ENCODE measurements around the gene IL17C.

IL17C gene

GRCh38 chr16:88653596-88654362 is 15.4 kb downstream of the IL17C start:
- no peak for FAIRE-seq
- no peak for TF ChIP-seq TAF1 (IDR thresholded peaks at IDR 0.05; ENCODE audit: low read depth, low read length)
- no peak for DNase-seq (ENCODE audit: insufficient read length, low spot score)

GRCh38 chr16:88654363-88655052 is 16.1 kb downstream of the IL17C start:
- DNase-seq (ENCODE audit: insufficient read length, low spot score) (no peak), FAIRE-seq (no peak)
- TF ChIP-seq PAX5 (IDR thresholded peaks at IDR 0.05; ENCODE audit: insufficient read depth, low read length, severe bottlenecking) = no peak
- TF ChIP-seq POLR2AphosphoS5 (IDR thresholded peaks at IDR 0.05; ENCODE audit: low read depth, low read length) = no peak
- no peak for TF ChIP-seq TAF1 (IDR thresholded peaks at IDR 0.05; ENCODE audit: low read depth, low read length)
- TF ChIP-seq SPI1 (IDR thresholded peaks at IDR 0.05; ENCODE audit: low read depth, low read length) = no peak
- TF ChIP-seq POLR2A (IDR thresholded peaks at IDR 0.05; ENCODE audit: low read depth, low read length) = no peak
- no peak for TF ChIP-seq POU2F2 (IDR thresholded peaks at IDR 0.05; ENCODE audit: low read depth, low read length)

GRCh38 chr16:88655053-88655732 is 16.8 kb downstream of the IL17C start:
- no peak for FAIRE-seq
- DNase-seq (ENCODE audit: insufficient read length, low spot score) = no peak
- no peak for TF ChIP-seq POU2F2 (IDR thresholded peaks at IDR 0.05; ENCODE audit: low read depth, low read length)
- no peak for TF ChIP-seq TAF1 (IDR thresholded peaks at IDR 0.05; ENCODE audit: low read depth, low read length)

DNA sequence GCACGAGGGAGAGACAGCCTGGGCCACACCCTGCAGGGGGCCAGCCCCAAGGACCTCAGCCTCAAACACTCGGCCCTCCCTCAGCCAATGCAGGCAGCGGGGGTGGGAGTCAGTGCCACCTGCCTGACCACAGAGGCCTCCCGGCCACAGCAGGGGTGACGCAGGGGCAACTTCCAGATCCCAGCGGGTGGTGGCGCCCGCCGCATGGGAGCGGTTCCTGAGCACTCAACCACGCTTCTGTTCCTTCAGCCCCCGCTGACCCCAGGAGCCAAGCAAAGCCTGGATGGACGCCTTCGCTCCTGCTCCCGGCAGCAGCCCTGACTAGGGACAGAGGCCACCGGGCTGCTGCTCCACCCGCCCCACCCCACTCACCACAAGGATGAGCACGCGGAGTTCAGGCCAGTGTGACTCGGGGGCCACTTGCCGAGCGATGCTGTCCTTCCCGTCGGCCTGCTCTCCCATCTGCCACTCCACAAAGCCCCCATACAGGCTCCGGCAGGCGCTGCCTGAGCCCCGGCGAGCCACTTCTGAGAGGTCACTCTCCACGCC is 17.4 kb downstream of the IL17C start:
- TF ChIP-seq POLR2AphosphoS5 (IDR thresholded peaks at IDR 0.05; ENCODE audit: low read depth, low read length) (no peak), POU2F2 (IDR thresholded peaks at IDR 0.05; ENCODE audit: low read depth, low read length) (no peak), POLR2A (IDR thresholded peaks at IDR 0.05; ENCODE audit: low read depth, low read length) (no peak), PAX5 (IDR thresholded peaks at IDR 0.05; ENCODE audit: insufficient read depth, low read length, severe bottlenecking) (no peak), TAF1 (IDR thresholded peaks at IDR 0.05; ENCODE audit: low read depth, low read length) (no peak), SPI1 (IDR thresholded peaks at IDR 0.05; ENCODE audit: low read depth, low read length) (no peak)
- FAIRE-seq (no peak), DNase-seq (ENCODE audit: insufficient read length, low spot score) (no peak)

DNA sequence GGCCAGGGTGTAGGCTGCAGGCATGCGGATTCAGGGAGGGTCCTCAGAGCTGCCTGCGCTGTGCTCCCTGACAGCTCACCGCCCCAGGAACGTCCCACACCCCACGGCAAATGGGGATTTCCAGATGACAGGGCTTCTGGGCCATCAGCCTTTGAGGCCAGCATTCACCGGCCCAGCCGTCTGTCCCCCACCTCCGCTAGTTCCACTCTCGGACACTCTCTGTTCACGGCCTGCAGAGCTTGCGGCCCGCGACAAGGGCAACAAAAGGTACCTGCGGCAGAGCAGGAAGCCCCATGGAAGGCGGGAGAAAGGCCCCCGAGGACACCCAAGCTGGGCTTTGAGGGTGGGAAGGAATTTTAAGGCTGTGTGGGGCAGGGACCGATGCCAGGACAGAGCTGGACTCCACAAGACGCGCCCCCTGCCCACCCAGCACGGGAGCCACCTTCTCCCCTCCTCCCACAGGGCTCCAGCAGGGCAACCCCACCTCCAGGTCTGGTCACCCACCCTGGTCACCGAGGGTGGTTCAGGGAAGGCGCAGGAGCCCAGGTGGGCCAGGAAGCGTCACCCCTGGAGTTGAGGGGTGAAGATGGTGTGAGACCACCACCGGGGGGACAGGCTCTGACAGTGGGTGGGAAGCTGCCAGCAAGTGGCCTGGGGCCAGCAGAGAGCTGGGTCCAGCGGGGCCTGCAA is 18.1 kb downstream of the IL17C start:
- no peak for FAIRE-seq
- DNase-seq (ENCODE audit: insufficient read length, low spot score) = no peak
- no peak for TF ChIP-seq POU2F2 (IDR thresholded peaks at IDR 0.05; ENCODE audit: low read depth, low read length)
- TF ChIP-seq POLR2A (IDR thresholded peaks at IDR 0.05; ENCODE audit: low read depth, low read length) = no peak
- TF ChIP-seq POLR2AphosphoS5 (IDR thresholded peaks at IDR 0.05; ENCODE audit: low read depth, low read length) = no peak
- no peak for TF ChIP-seq PAX5 (IDR thresholded peaks at IDR 0.05; ENCODE audit: insufficient read depth, low read length, severe bottlenecking)
- TF ChIP-seq SPI1 (IDR thresholded peaks at IDR 0.05; ENCODE audit: low read depth, low read length) = no peak

DNA sequence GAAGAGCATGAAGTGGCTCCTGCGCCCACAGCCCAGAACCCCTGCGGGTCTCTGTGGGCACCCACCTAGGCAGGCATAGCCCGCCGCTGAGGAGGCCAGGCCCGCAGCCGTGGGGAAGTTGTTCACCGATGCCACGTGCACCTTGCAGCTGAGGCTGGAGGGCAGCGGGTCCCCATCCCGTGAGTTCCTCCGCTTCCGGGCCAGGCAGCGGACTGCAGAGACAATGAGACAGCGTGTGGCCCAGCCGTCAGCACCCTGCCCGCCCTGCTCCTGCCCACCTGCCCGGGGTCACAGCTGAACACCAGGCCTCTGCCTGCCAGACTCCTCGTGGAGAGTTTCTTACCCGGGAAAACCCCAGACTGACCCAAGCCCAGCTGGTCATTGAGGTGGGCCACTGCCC is 19.0 kb downstream of the IL17C start:
- TF ChIP-seq POLR2A (IDR thresholded peaks at IDR 0.05; ENCODE audit: low read depth, low read length) (no peak), POU2F2 (IDR thresholded peaks at IDR 0.05; ENCODE audit: low read depth, low read length) (no peak), POLR2AphosphoS5 (IDR thresholded peaks at IDR 0.05; ENCODE audit: low read depth, low read length) (0 out of 2 replicates have a peak, but pooled peaks have one; percentile 27), PAX5 (IDR thresholded peaks at IDR 0.05; ENCODE audit: insufficient read depth, low read length, severe bottlenecking) (no peak), SPI1 (IDR thresholded peaks at IDR 0.05; ENCODE audit: low read depth, low read length) (no peak), TAF1 (IDR thresholded peaks at IDR 0.05; ENCODE audit: low read depth, low read length) (no peak)
- FAIRE-seq (no peak), DNase-seq (ENCODE audit: insufficient read length, low spot score) (no peak)

DNA sequence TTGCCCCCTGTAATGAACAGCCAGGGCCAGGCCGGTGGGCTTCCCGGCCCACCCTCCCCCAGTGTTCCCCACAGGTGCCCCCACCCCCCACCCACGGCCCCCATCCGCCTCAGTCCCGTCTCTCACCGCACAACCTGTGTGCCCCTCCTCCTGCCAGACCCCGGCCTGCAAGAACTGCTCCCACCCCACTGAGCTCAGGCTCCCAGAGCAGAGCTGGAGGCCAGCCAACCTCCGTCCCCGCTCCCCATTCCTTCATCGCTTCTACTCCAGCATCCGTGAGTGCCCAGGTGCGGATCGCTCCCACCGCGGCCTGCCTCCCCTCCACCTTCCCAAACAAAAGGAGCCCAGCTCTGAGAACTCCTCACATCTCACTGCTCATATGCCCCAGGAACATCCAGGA is 20.3 kb downstream of the IL17C start:
- no peak for TF ChIP-seq PAX5 (IDR thresholded peaks at IDR 0.05; ENCODE audit: insufficient read depth, low read length, severe bottlenecking)
- TF ChIP-seq POLR2AphosphoS5 (IDR thresholded peaks at IDR 0.05; ENCODE audit: low read depth, low read length) = no peak
- no peak for TF ChIP-seq SPI1 (IDR thresholded peaks at IDR 0.05; ENCODE audit: low read depth, low read length)
- TF ChIP-seq TAF1 (IDR thresholded peaks at IDR 0.05; ENCODE audit: low read depth, low read length) = no peak
- no peak for TF ChIP-seq POLR2A (IDR thresholded peaks at IDR 0.05; ENCODE audit: low read depth, low read length)
- TF ChIP-seq POU2F2 (IDR thresholded peaks at IDR 0.05; ENCODE audit: low read depth, low read length) = no peak
- FAIRE-seq = no peak
- no peak for DNase-seq (ENCODE audit: insufficient read length, low spot score)

GRCh38 chr16:88659160-88659559 is 20.8 kb downstream of the IL17C start:
- FAIRE-seq = no peak
- TF ChIP-seq TAF1 (IDR thresholded peaks at IDR 0.05; ENCODE audit: low read depth, low read length) (no peak), SPI1 (IDR thresholded peaks at IDR 0.05; ENCODE audit: low read depth, low read length) (no peak), POU2F2 (IDR thresholded peaks at IDR 0.05; ENCODE audit: low read depth, low read length) (no peak), POLR2AphosphoS5 (IDR thresholded peaks at IDR 0.05; ENCODE audit: low read depth, low read length) (no peak), POLR2A (IDR thresholded peaks at IDR 0.05; ENCODE audit: low read depth, low read length) (no peak), PAX5 (IDR thresholded peaks at IDR 0.05; ENCODE audit: insufficient read depth, low read length, severe bottlenecking) (no peak)
- DNase-seq (ENCODE audit: insufficient read length, low spot score) = no peak

GRCh38 chr16:88661468-88661867 is 23.1 kb downstream of the IL17C start:
- FAIRE-seq = no peak
- DNase-seq (ENCODE audit: insufficient read length, low spot score) = no peak
- TF ChIP-seq TAF1 (IDR thresholded peaks at IDR 0.05; ENCODE audit: low read depth, low read length) (no peak), SPI1 (IDR thresholded peaks at IDR 0.05; ENCODE audit: low read depth, low read length) (no peak), POLR2A (IDR thresholded peaks at IDR 0.05; ENCODE audit: low read depth, low read length) (no peak), POLR2AphosphoS5 (IDR thresholded peaks at IDR 0.05; ENCODE audit: low read depth, low read length) (no peak), PAX5 (IDR thresholded peaks at IDR 0.05; ENCODE audit: insufficient read depth, low read length, severe bottlenecking) (no peak), POU2F2 (IDR thresholded peaks at IDR 0.05; ENCODE audit: low read depth, low read length) (no peak)
